Central memory CD4-positive, alpha-beta T cell (primary cell): Measurements from ENCODE around the gene ACTR3.
A peak's percentile ranks its signal among the peaks of the same experiment; 100 is the strongest.
"Not testable (repeated sequence)": the region's sequence is repeated elsewhere in the genome, so short reads cannot be mapped to it uniquely, and the experiment has no call there.

ENCODE experiments used
- DNase-seq: peaks from one replicate; pipeline ENCODE4 v3.0.0; 2022

The ACTR3 gene

DNA sequence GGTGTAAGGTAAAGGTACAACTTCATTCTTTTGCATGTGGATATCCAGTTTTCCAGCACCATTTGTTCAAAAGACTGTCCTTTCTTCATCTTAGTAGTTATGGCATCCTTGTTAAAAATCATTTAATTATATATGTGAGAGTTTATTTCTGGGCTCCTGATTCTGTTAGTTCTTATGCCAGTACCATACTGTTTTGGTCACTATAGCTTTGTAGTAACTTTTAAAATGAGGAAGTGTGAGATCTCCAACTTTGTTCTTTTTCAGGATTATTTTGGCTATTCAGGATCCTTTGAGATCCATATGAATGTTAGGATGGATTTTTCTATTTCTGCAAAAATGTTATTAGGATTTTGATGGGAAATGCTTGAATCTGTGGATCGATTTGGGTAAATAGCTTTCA is 16.8 kb downstream of the ACTR3 start:
- no peak for DNase-seq

DNA sequence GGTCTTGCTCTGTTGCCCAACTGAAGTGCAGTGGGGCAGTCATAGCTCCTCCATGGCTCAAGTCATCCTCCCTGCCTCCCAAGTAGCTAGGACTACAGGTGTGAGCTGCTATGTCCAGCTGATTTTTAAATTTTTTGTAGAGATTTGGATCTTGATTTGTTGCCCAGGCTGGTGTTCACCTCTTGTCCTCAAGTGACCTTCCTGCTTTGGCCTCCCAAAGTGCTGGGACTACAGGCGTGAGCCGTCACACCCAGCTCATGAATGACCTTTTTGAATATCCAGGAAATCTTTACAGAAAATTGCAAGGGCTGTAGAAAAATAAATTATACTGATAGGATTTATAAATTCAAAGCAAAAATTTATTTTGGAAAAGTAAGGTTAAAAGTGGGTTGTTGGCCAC is 17.4 kb downstream of the ACTR3 start:
- DNase-seq = no peak

DNA sequence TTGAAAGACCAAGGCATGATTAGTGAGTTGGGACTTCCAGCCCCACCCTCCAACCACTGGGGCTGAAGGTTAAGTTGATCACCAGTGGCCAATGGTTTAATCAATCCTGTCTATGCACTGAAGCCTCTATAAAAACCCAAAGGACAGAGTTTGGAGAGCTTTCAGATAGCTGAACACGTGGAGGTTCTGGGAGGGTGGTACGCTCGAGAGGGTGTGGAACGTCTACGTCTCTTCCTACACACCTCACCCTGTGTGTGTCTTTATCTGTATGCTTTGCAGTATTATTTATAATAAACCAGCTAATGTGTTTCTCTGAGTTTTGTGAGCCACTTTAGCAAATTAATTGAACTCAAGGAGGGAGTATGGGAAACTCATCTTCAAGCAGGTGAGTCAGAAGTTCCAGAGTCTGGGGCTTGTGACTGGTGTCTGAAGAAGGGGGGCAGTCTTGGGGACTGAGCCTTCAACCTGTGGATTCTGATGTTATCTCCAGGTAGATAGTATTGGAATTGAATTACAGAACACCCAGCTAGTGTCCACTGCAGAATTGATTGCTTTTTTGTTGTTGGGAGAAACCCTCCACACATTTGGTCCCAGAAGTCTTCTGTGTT is 20.3 kb downstream of the ACTR3 start:
- no peak for DNase-seq

DNA sequence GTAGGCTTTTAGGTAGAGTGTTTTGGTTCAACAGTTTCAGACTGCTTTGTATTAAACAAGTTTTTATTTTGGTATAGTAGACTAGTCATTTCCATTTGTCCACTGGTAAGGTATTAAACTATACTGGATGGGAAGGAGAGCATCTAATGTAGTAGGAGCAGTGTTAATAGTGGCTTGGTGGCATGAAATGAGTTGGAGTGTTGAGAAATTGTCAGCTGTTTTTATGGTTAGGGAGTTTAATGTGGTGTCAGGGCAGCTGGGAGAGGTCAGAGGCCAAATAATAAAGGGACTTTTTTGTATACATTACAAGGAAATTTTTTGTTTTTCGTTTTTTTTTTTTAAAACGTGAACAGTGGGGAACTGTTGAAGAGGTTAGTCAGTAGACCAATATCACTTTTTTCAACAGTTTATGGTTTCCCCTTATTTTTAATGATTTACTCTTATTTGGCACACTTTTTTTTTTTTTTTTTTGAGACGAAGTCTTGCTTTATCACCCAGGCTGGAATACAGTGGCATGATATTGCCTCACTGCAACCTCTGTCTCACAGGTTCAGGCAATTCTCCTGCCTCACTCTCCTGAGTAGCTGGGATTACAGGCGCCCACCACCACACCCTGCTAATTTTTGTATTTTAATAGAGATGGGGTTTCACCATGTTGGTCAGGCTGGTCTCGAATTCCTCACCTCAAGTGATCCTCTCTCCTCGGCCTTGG is 21.2 kb downstream of the ACTR3 start:
- no peak for DNase-seq

DNA sequence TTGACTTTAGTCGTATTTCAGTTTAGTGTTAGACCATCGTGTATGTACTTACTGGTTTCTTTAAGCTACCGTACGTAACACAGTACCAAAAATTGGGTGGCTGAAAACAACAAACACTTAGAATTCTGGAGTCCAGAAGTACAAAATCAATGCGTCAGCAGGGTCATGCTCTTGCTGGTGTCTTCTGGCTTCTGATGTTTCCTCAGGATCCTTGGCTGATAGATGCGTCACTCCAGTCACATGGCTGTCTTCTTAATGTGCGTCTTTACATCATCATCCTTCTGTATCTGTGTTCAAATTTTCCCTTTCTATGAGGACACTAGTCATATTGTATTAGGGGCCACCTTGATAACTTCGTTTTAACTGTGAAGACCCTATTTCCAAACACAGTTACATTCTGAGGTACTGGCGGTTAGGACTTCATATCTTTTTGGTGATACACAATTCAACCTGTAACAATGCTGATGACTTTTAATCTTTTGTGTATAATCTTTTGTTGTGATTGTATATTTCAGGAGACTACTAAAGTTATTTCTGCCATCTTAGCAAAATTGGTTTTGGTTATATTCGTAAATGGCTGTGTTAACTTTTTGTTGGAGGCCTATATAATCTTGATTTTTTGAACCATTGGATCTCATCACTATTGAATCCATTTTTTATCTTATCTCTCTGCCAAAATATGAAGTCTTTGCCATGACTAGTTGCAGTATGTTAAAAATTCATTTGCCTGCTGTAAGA is 25.4 kb downstream of the ACTR3 start:
- no peak for DNase-seq

DNA sequence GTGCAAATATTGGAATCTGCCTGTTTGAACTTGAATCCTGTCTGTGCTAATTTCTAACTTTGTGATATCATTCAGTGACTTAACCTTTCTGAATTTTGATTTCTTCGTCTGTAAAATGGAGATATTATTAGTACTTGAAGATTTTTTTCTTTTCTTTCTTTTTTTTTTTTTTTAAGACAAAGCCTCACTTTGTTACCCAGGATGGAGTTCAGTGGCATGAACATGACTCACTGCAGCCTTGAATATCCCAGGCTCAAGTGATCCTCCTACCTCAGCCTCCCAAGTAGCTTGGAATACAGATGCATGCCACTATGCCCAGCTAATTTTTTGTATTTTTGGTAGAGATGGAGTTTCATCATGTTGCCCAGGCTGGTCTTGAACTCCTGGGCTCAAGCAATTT is 28.3 kb downstream of the ACTR3 start:
- DNase-seq = no peak

DNA sequence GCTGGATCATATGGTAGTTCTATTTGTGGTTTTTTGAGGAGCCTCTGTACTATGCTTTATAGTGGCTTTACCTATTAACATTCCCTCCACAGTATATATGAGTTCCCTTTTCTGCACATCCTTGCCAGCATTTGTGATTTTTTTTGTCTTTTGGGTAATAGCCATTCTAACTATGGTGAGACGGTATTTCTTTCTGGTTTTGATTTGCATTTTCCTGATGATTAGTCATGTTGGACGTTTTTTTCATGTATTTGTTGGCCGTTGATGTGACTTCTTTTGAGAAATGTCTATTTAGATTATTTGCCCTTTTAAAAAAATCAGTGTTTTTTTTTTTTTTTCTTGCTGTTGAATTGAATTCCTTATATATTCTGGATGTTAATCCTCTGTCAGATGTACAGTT is 31.1 kb downstream of the ACTR3 start:
- no peak for DNase-seq

DNA sequence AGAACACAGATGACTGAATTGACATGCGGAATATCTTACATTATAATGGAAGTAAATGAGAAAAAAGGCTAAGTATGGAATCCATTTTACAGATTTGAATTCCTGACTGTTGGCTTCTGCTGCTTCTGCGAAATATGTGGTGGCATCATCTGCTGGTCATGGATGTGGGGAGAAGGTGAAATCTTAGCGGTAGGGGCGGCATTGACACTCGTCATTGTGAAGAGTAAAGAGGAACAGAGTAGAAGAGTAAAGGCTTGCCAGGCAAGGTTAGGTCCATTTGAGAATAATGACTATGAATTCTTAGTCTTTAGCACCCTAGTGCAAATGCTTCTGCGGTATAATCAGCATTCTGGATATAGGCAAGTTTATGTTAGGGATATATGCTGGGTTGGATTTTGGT is 32.4 kb downstream of the ACTR3 start:
- no peak for DNase-seq

DNA sequence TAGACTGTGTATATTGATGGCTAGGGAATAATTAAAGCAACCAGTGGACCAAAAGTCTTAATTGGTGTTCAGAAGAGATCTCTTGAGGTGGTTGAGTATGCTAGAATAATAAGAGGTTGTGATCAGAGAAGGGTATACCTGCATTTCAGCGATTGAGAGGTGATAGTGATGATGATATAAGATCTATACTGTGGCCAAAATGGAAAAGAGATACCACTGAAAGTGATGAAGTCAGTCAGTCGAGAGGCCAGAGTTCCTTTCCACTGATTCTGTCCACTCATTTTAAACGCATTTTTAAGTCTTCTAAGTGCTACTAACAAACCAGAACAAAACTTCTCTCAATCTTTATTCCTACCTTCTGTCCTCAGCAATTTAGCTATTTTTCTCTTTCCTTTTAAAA is 32.9 kb downstream of the ACTR3 start:
- no peak for DNase-seq

DNA sequence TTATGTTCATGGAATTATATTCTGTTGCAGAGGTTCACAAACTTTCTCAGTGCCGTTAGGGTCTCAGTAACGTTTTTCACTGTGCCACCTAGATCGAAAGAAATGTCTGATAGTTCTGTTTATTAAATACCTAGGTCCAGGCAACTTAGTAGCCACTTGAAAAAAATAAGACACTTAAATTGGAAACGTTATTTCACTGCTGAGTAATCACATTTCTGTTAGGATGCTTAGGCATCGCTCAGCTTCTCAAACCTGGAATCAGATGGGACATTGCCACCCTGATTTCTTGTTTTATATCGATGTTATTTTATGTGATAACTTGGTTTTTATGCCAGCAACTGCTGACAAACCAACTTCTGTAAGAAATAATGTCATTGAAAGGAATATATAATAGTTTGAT is 36.0 kb downstream of the ACTR3 start:
- no peak for DNase-seq

DNA sequence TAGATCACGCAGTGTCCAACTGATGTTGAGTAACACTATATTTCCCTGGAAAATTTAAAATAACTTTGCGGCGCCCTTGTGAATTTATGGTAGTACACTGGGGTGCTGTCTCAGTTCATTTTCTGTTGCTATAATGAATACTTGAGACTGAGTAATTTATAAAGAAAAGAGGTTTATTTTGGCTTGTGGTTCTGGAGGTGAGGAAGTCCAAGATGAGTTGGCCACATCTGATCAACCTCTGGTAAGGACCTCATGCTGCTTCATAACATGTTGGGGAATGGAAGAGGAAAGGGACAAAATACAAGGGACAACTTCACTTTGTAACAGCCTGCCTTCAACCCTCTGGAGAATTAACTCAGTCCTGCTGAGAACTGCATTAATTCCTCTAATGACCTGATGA is 36.4 kb downstream of the ACTR3 start:
- no peak for DNase-seq

DNA sequence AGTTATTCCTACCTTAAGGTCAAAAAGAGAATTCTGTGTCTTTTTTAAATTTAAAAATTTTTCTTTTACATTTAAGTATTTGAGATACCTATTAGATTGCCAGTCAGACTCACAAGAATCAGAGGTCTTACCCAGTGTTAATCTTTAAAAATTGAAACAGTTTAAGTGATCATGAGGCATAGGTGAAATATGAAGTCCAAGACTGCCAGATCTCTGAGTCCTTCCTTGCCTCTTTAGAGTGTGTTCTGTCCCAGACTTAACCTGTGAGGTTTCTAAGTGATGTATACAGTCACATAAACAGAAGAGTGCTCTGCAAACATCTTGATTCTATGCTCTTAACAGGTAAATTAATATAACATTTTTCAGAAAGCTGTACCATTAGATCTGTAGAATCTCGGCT is 40.6 kb downstream of the ACTR3 start:
- no peak for DNase-seq

DNA sequence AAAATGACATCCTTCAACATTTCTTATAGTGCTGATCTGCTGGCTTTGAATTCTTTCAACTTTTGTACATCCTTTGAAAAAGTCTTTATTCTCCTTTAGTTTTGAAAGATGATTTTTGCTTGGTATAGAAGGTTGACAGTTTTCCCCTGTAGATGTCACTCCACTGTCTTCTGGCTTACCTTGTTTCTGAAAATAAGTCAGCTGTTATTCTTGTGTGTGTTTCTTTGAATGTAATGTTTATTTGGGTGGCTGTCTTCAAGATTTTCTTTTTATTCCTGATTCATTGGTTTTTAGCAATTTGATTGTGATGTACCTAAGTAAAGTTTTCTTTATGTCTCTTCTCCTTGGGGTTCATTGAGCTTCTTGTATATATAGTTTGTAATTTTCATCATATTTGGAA is 47.6 kb downstream of the ACTR3 start:
- no peak for DNase-seq

DNA sequence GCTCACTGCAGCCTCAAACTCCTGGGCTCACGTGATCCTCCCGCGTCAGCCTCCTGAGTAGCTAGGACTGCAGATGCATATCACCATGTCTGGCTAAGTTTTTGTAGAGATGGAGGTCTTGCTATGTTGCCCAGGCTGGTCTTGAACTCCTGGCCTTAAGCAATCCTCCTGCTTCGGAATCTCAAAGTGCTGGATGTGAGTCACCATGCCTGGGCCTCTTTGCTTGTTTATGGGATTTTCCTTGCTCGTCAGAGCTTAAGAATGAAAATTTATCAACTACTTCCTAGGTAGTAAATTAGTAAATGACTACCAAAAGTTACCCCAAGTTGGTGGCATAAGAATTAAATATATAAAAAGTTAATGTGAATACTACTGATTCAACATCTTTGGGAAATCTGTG is 51.0 kb downstream of the ACTR3 start:
- DNase-seq = no peak

DNA sequence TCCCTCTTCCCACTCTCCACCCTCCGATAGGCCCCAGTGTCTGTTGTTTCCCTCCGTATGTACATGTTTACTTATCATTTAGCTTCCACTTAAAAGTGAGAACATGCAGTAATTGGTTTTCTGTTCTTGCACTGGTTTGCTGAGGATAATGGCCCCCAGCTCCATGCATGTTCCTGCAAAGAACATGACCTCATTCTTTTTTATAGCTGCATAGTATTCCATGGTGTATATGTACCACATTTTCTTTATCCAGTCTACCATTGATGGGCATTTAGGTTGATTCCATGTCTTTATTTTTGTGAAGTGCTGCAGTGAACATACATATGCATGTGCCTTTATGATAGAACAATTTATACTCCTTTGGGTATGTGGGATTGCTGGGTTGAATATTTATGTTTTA is 55.9 kb downstream of the ACTR3 start:
- DNase-seq = not testable (repeated sequence)

DNA sequence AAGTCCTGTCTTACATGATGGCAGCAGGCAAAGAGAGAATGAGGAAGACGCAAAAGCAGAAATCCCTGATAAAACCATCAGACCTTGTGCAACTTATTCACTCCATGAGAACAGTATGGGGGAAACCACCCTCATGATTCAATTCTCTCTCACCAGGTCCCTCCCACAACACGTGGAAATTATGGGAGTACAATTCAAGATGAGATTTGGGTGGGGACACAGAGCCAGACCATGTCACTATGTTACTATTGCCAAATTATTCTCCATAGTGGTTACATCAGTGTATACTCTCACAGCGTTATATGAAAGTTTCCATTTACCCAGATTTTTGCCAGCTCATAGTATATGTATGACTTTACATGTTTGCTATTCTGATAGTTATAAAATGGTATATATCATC is 61.0 kb downstream of the ACTR3 start:
- not testable (repeated sequence) for DNase-seq

DNA sequence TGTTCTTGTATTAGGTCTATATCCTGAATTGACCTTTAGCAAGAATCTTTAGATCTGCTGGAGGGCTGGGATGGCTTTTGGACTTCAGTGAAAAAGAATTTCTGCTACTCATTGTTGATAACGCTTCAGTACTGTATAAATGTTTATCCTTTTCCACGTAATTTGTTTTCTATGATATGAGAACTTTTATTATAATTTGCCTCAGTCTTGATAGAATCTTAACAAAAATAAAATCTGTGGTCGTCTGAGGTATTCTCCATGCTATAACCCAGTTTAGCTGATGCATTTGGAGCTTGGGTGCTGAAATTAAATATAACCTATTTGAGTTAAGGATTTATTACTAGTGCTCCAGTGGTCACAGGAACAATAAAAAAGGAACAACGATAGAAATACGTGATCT is 71.1 kb downstream of the ACTR3 start:
- no peak for DNase-seq

DNA sequence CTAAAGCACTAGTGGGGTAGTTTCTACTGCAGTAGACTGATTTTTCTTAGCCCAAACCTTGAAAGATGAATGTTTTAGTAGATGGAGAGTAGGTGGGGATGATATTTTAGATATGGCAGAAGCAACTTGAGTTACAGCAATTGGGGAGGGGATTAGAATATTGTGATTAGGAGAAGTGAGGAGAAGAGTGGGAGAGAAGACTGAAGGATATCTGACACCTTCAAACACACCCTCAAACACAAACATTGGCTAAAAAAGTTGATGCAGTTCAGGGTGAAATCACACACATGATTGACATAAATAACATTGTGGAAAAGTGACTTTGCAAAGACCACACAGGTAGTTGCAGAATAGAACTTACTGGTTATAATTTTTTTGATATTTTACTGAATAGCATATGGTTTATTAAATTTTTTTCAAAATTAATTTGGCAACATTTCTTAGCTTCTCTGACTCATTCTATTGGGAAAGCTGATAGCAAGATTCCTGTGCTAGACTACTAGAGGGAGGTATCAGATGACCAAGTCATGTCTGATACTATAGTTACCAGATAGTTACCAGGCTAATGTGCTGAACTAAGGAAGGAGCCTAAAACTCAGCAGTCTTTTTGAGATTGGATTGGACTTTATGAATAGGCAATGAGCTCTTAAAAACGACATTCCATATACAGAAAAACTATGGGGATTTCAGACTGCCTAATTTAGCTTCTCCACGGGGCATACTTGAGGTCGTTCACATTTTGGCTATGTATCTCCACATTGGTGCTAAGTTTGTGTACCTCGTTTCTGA is 73.0 kb downstream of the ACTR3 start:
- no peak for DNase-seq

DNA sequence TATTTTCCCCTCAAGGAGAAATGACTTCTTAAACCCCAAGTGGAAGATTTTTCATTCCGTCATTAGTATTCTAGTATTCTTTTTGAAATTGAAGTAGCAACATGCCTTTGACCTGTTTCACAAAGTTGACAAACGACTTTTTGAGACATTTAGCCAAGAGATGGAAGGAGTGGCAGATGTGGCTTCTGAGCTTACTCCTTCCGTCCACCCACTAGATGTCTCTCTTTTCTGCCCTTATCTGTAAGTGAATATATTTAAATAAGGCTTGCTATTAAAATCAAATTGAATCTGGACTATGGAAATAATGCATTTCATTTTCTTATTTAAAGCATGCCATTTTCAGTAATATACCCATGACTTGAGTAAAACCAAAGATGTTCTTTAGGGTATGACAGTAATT is 74.1 kb downstream of the ACTR3 start:
- DNase-seq = no peak

DNA sequence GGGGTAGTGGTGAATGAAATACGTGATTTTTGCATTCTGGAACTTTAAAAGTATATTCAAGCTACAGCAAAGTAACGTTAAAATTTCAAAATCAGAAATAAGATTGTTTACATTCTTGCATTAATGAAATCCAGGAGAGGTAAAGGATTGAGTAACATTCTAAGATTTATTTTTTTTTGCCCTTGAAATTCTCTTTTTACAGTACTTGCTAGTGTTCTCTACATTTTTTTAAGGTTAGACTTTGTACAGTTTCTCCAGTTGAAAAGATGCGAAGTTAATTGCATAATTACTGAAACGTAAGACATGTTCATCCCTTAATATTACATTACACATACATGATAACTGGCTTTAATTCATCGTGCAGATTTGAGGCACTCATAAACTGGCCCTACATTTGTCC is 74.5 kb downstream of the ACTR3 start:
- no peak for DNase-seq

DNA sequence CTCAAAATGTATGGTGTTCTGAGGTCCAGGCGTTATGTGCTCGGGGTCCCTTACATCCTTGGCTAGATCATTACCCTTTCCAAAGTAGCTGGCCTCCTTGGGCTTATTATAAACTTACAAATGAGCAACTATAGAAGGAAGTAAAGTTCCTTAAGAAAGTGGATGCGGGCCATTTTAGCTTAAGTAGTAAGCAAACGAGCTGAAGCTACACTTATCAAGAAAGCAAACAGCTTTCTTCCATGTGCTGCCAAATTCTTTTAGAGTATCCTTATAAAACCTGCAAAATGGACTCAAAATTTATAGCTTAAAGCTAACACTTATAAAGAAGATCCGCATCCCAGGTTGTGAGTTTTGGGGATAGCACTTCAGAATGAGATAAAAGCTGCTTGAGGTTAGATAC is 75.3 kb downstream of the ACTR3 start:
- DNase-seq = no peak

DNA sequence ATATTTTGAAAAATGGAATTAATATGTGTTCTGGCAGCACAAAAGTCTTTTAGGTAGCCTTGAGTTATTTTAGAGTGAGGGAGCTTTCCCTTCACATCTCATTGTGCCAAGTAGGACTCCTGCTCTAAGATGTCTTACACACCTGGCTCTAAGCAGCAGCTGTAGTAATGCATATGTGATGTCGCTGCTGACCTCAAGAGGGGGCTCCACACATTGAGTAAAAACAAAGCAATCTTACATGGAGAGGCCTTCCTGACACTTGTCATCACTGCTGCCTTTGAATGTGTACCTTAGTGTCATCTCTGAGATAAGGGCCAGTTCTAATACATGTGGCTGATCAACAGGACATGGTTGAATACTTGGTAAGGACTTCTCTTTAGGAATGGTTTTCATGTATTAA is 75.8 kb downstream of the ACTR3 start:
- peak; percentile 7 for DNase-seq

DNA sequence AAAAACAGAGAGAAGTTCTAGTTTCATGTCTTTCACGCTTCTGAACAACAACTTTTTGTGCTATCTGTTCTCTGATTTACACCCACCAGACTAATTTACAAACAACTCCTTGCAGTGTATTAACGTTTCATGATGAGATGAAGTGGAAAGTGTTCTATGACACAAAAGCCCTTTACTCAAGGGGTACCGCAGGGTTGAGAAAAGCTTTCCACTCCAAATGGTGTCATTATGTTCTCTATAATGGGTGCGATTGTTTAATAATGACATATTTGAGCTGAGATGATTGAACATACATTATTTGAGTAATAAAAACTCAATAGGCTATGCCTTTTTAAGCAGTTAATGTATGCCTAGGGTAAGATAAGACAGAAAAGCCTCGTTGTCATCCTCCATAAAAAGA is 76.3 kb downstream of the ACTR3 start:
- no peak for DNase-seq

DNA sequence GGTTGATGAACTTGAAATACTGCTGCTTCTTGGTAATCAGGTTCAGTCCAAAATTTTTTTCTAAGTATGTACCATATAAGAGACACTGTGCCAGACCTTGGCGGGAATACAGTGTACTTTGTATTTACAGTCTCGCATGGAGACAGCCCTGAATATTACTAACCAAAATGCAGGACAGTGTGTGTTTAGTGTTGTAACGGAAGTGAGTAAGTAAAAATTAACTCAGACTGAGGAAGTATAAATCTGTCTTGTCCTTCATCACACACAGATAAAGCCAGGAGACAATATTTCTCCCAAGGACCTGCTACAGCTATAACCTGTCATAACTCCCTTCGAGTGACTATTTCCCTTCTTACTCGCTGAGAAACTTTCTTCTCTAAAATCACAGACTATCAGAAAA is 76.9 kb downstream of the ACTR3 start:
- DNase-seq = no peak
